ENCODE data around the gene CCDC92B.
"Not testable (repeated sequence)": the region's sequence is repeated elsewhere in the genome, so short reads cannot be mapped to it uniquely, and the experiment has no call there.

CCDC92B gene

GRCh38 chr17:2688351-2689342 is 60.8 kb downstream of the CCDC92B start:
- no peak for TF ChIP-seq SPI1 (IDR thresholded peaks at IDR 0.05; ENCODE audit: low read depth, low read length)
- peak; percentile 70 for TF ChIP-seq POLR2AphosphoS5 (IDR thresholded peaks at IDR 0.05; ENCODE audit: low read depth, low read length)
- TF ChIP-seq POU2F2 (IDR thresholded peaks at IDR 0.05; ENCODE audit: low read depth, low read length), result 0 out of 2 replicates have a peak, but pooled peaks have one; percentile 6
- TF ChIP-seq TAF1 (IDR thresholded peaks at IDR 0.05; ENCODE audit: low read depth, low read length), result no peak
- FAIRE-seq (peak; percentile 38), DNase-seq (ENCODE audit: insufficient read length, low spot score) (peak; percentile 13)

GRCh38 chr17:2687074-2687418 is 62.4 kb downstream of the CCDC92B start:
- TF ChIP-seq PAX5 (IDR thresholded peaks at IDR 0.05; ENCODE audit: insufficient read depth, low read length, severe bottlenecking) (no peak), POLR2AphosphoS5 (IDR thresholded peaks at IDR 0.05; ENCODE audit: low read depth, low read length) (no peak), SPI1 (IDR thresholded peaks at IDR 0.05; ENCODE audit: low read depth, low read length) (no peak), TAF1 (IDR thresholded peaks at IDR 0.05; ENCODE audit: low read depth, low read length) (no peak), POU2F2 (IDR thresholded peaks at IDR 0.05; ENCODE audit: low read depth, low read length) (no peak), POLR2A (IDR thresholded peaks at IDR 0.05; ENCODE audit: low read depth, low read length) (no peak)
- FAIRE-seq (no peak), DNase-seq (ENCODE audit: insufficient read length, low spot score) (no peak)

- DNase-seq (ENCODE audit: insufficient read length, low spot score), result no peak
- no peak for FAIRE-seq
- TF ChIP-seq POLR2AphosphoS5 (IDR thresholded peaks at IDR 0.05; ENCODE audit: low read depth, low read length) (peak; percentile 28; the same call in 1 of the 2 replicates), SPI1 (IDR thresholded peaks at IDR 0.05; ENCODE audit: low read depth, low read length) (no peak)
Observed at GRCh38 chr17:2685696-2686095, 63.8 kb downstream of the CCDC92B start.

- TF ChIP-seq SPI1 (IDR thresholded peaks at IDR 0.05; ENCODE audit: low read depth, low read length) (no peak), PAX5 (IDR thresholded peaks at IDR 0.05; ENCODE audit: insufficient read depth, low read length, severe bottlenecking) (no peak), POLR2AphosphoS5 (IDR thresholded peaks at IDR 0.05; ENCODE audit: low read depth, low read length) (no peak), POU2F2 (IDR thresholded peaks at IDR 0.05; ENCODE audit: low read depth, low read length) (no peak), POLR2A (IDR thresholded peaks at IDR 0.05; ENCODE audit: low read depth, low read length) (no peak)
- DNase-seq (ENCODE audit: insufficient read length, low spot score), result no peak
- no peak for FAIRE-seq
Observed at GRCh38 chr17:2684549-2684948, 64.9 kb downstream of the CCDC92B start.

GRCh38 chr17:2683912-2684311 is 65.5 kb downstream of the CCDC92B start:
- TF ChIP-seq POLR2AphosphoS5 (IDR thresholded peaks at IDR 0.05; ENCODE audit: low read depth, low read length) (no peak), SPI1 (IDR thresholded peaks at IDR 0.05; ENCODE audit: low read depth, low read length) (no peak), POLR2A (IDR thresholded peaks at IDR 0.05; ENCODE audit: low read depth, low read length) (no peak), TAF1 (IDR thresholded peaks at IDR 0.05; ENCODE audit: low read depth, low read length) (no peak), POU2F2 (IDR thresholded peaks at IDR 0.05; ENCODE audit: low read depth, low read length) (no peak), PAX5 (IDR thresholded peaks at IDR 0.05; ENCODE audit: insufficient read depth, low read length, severe bottlenecking) (no peak)
- DNase-seq (ENCODE audit: insufficient read length, low spot score) (no peak), FAIRE-seq (no peak)

GRCh38 chr17:2682176-2682938 is 67.1 kb downstream of the CCDC92B start:
- TF ChIP-seq POLR2A (IDR thresholded peaks at IDR 0.05; ENCODE audit: low read depth, low read length) (no peak), POU2F2 (IDR thresholded peaks at IDR 0.05; ENCODE audit: low read depth, low read length) (no peak), SPI1 (IDR thresholded peaks at IDR 0.05; ENCODE audit: low read depth, low read length) (no peak), POLR2AphosphoS5 (IDR thresholded peaks at IDR 0.05; ENCODE audit: low read depth, low read length) (no peak), TAF1 (IDR thresholded peaks at IDR 0.05; ENCODE audit: low read depth, low read length) (no peak), PAX5 (IDR thresholded peaks at IDR 0.05; ENCODE audit: insufficient read depth, low read length, severe bottlenecking) (no peak)
- DNase-seq (ENCODE audit: insufficient read length, low spot score) (no peak), FAIRE-seq (no peak)

GRCh38 chr17:2681650-2682049 is 67.8 kb downstream of the CCDC92B start:
- TF ChIP-seq PAX5 (IDR thresholded peaks at IDR 0.05; ENCODE audit: insufficient read depth, low read length, severe bottlenecking) (no peak), SPI1 (IDR thresholded peaks at IDR 0.05; ENCODE audit: low read depth, low read length) (no peak), POLR2A (IDR thresholded peaks at IDR 0.05; ENCODE audit: low read depth, low read length) (no peak), POLR2AphosphoS5 (IDR thresholded peaks at IDR 0.05; ENCODE audit: low read depth, low read length) (no peak), TAF1 (IDR thresholded peaks at IDR 0.05; ENCODE audit: low read depth, low read length) (no peak), POU2F2 (IDR thresholded peaks at IDR 0.05; ENCODE audit: low read depth, low read length) (no peak)
- no peak for DNase-seq (ENCODE audit: insufficient read length, low spot score)
- FAIRE-seq, result no peak

GRCh38 chr17:2680961-2681360 is 68.5 kb downstream of the CCDC92B start:
- TF ChIP-seq SPI1 (IDR thresholded peaks at IDR 0.05; ENCODE audit: low read depth, low read length) (no peak), POLR2AphosphoS5 (IDR thresholded peaks at IDR 0.05; ENCODE audit: low read depth, low read length) (no peak), POU2F2 (IDR thresholded peaks at IDR 0.05; ENCODE audit: low read depth, low read length) (no peak), PAX5 (IDR thresholded peaks at IDR 0.05; ENCODE audit: insufficient read depth, low read length, severe bottlenecking) (no peak), POLR2A (IDR thresholded peaks at IDR 0.05; ENCODE audit: low read depth, low read length) (no peak), TAF1 (IDR thresholded peaks at IDR 0.05; ENCODE audit: low read depth, low read length) (no peak)
- FAIRE-seq, result no peak
- no peak for DNase-seq (ENCODE audit: insufficient read length, low spot score)

- FAIRE-seq; DNase-seq (ENCODE audit: insufficient read length, low spot score): not testable (repeated sequence)
Observed at GRCh38 chr17:2679247-2679646, 70.2 kb downstream of the CCDC92B start.
